Ishikawa (cell line): Measurements from ENCODE around the gene GLRA1.

Experiments
- CEBPB ChIP-seq: IDR thresholded peaks from 2 replicates; pipeline ENCODE4 v1.6.1; 2012
- CREB1 ChIP-seq: IDR thresholded peaks from 2 replicates; pipeline ENCODE4 v1.6.1; 2012; ENCODE audit warnings: low read depth
- EGR1 ChIP-seq: IDR thresholded peaks from 2 replicates; pipeline ENCODE4 v1.6.1; 2012
- EP300 ChIP-seq: IDR thresholded peaks from 2 replicates; pipeline ENCODE4 v1.6.1; 2012; ENCODE audit warnings: borderline replicate concordance
- FOXM1 ChIP-seq: IDR thresholded peaks from 2 replicates; pipeline ENCODE4 v1.6.1; 2012; ENCODE audit warnings: low read depth, borderline replicate concordance
- MAX ChIP-seq: IDR thresholded peaks from 2 replicates; pipeline ENCODE4 v1.6.1; 2012
- NFIC ChIP-seq: IDR thresholded peaks from 2 replicates; pipeline ENCODE4 v1.6.1; 2012
- RAD21 ChIP-seq: IDR thresholded peaks from 2 replicates; pipeline ENCODE4 v1.6.1; 2012; ENCODE audit warnings: low read depth
- REST ChIP-seq: IDR thresholded peaks from 2 replicates; pipeline ENCODE4 v1.6.1; 2012; ENCODE audit warnings: low read depth, mild to moderate bottlenecking
- TAF1 ChIP-seq: IDR thresholded peaks from 2 replicates; pipeline ENCODE4 v1.6.1; 2012; ENCODE audit warnings: low read depth, mild to moderate bottlenecking
- TCF12 ChIP-seq: IDR thresholded peaks from 2 replicates; pipeline ENCODE4 v1.6.1; 2012; ENCODE audit warnings: low read depth
- TEAD4 ChIP-seq: IDR thresholded peaks from 2 replicates; pipeline ENCODE4 v1.6.1; 2012
- USF1 ChIP-seq: IDR thresholded peaks from 2 replicates; pipeline ENCODE4 v1.6.1; 2012
- YY1 ChIP-seq: IDR thresholded peaks from 2 replicates; pipeline ENCODE4 v1.6.1; 2012; ENCODE audit warnings: low read depth
- ZBTB7A ChIP-seq: IDR thresholded peaks from 2 replicates; pipeline ENCODE4 v1.6.1; 2012; ENCODE audit warnings: low read depth

The GLRA1 gene

DNA sequence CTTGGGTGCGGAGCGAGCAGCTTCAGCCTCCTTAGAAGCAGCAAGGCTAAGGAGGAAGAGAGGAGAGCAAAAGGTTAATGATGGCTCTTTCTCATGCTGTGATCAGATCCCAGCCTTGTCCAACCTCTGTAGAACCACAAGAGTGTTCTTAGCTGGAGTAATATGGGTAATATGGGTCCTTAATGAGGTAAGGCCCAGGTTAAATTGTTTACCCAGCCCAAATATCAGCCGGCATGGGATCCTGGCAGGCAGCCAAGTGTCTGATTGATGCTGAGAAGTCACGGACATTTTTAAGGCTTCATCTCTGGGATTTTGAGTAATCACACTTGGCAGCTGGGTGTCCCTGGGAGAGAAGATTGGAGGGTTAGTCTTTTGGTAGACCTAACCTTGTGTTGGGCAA, 32.3 kb downstream of the GLRA1 start:
- TF ChIP-seq TEAD4 (no peak), NFIC (peak; percentile 50), TAF1 (no peak), EP300 (no peak), YY1 (no peak), REST (no peak), ZBTB7A (no peak)

GRCh38 chr5:151890299-151890698, 34.4 kb downstream of the GLRA1 start:
- TF ChIP-seq MAX (no peak), REST (no peak), USF1 (no peak), YY1 (no peak)

DNA sequence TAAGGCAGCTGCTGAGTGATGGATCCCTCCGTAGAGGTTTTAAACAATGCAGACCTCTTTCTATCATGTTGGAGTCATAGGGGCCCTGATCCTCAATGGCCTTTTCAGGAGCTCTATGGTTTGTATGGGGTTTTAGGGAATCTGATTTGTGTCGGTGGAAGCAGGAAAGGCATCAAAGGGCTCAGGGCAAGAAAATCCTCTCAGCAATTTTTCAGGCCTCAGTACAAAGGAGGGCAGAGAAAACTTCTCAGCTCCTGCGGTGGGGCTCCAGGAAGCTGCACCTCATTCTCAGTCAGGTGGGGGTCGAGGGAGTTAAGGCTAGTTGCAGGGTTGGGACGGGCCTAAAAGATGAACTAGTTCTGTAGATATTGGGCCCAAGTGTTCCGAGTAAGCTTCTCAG, 35.0 kb downstream of the GLRA1 start:
- no peak for TF ChIP-seq EGR1
- TF ChIP-seq CEBPB, result no peak
- TF ChIP-seq USF1, result no peak
- TF ChIP-seq MAX, result no peak
- TF ChIP-seq TCF12, result no peak
- no peak for TF ChIP-seq EP300
- TF ChIP-seq CREB1, result no peak
- TF ChIP-seq RAD21, result no peak
- no peak for TF ChIP-seq REST
- TF ChIP-seq ZBTB7A, result no peak
- TF ChIP-seq FOXM1, result no peak
- TF ChIP-seq NFIC, result no peak
- TF ChIP-seq YY1, result no peak

DNA sequence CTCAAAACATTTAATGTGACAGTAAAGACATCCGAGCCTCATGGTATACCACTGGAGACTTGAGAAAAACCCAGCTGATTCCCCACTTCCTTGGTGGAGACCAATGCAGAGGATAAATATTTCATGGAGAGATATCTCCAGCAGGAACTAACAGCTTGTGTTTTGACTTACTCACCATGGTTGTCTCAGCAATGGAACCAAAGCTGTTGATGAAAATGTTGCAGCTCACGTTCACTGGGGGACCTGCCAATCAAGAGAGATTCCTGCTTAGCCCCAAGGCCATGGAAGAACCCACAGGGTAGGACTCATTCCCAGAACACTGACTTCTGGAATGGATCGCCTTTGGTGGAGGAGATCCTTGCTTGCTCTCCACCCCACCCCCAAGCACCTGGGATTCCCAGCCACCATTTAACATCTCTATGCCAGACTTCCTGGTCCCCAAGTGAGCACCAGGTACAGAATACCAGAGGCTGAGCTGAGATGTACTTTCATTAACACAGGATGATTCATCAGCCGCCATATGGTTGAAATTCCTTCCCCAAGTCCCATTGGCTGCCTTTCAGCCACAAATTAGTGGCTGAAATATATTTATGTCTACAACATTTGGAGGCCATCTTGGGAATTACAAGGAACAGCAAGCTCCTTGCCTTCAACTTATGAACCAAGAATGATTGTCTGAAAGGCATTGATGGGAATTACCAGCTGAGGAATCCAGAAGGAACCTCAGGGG, 37.9 kb downstream of the GLRA1 start:
- TF ChIP-seq EGR1 (no peak), TCF12 (no peak), YY1 (no peak), CREB1 (no peak), MAX (no peak), TAF1 (no peak), TEAD4 (no peak), USF1 (no peak), EP300 (no peak), CEBPB (no peak), RAD21 (no peak), ZBTB7A (no peak), NFIC (no peak), FOXM1 (no peak), REST (no peak)
